ENCODE data around the gene ALDH1B1.
A peak's percentile ranks its signal among the peaks of the same experiment; 100 is the strongest.

Gene ALDH1B1

GRCh38 chr9:38392235-38393127, at the start of gene ALDH1B1:
TSS of gene ALDH1B1 (plus strand) at chr9:38392702. CDS start at chr9:38395749, 3,047 bp downstream.
- peak; percentile 81 for DNase-seq
- in situ Hi-C loops (cut with MboI; ENCODE audit: low pct_unique_long_range_greater_than_20kb, low sequenced_read_pairs): loop anchor here (25.0 kb wide), 3 partner anchors 305 to 880 kb away; no protein-coding TSS in a partner anchor

- DNase-seq: no peak
Observed at GRCh38 chr9:38343037-38343436, 49.5 kb upstream of the ALDH1B1 start.

GRCh38 chr9:38343552-38343951, 49.0 kb upstream of the ALDH1B1 start:
- in situ Hi-C loops (cut with MboI; ENCODE audit: low pct_unique_long_range_greater_than_20kb, low sequenced_read_pairs): loop anchor here (25.0 kb wide), 1 partner anchor 431 kb away; the partner anchor contains the start of gene SLC25A51
- DNase-seq: no peak

More at GRCh38 chr9:38343037-38343436, 49.5 kb upstream of the ALDH1B1 start:
- in situ Hi-C loops (cut with MboI; ENCODE audit: low pct_unique_long_range_greater_than_20kb, low sequenced_read_pairs): loop anchor here (25.0 kb wide), 1 partner anchor 431 kb away; the partner anchor contains the start of gene SLC25A51

- in situ Hi-C loops (cut with MboI; ENCODE audit: low pct_unique_long_range_greater_than_20kb, low sequenced_read_pairs): loop anchor here (25.0 kb wide), 1 partner anchor 432 kb away; the partner anchor contains the start of gene SLC25A51
- DNase-seq: no peak
Observed at GRCh38 chr9:38344566-38345324, 47.8 kb upstream of the ALDH1B1 start.

- no peak for DNase-seq
- in situ Hi-C loops (cut with MboI; ENCODE audit: low pct_unique_long_range_greater_than_20kb, low sequenced_read_pairs): loop anchor here (25.0 kb wide), 1 partner anchor 434 kb away; the partner anchor contains the start of gene SLC25A51
Observed at GRCh38 chr9:38345851-38346755, 46.4 kb upstream of the ALDH1B1 start.

GRCh38 chr9:38346811-38347210, 45.7 kb upstream of the ALDH1B1 start:
- no peak for DNase-seq
- in situ Hi-C loops (cut with MboI; ENCODE audit: low pct_unique_long_range_greater_than_20kb, low sequenced_read_pairs): loop anchor here (25.0 kb wide), 1 partner anchor 435 kb away; the partner anchor contains the start of gene SLC25A51

GRCh38 chr9:38347271-38347671, 45.2 kb upstream of the ALDH1B1 start:
- in situ Hi-C loops (cut with MboI; ENCODE audit: low pct_unique_long_range_greater_than_20kb, low sequenced_read_pairs): loop anchor here (25.0 kb wide), 1 partner anchor 435 kb away; the partner anchor contains the start of gene SLC25A51

GRCh38 chr9:38347946-38348345, 44.6 kb upstream of the ALDH1B1 start:
- no peak for DNase-seq
- in situ Hi-C loops (cut with MboI; ENCODE audit: low pct_unique_long_range_greater_than_20kb, low sequenced_read_pairs): loop anchor here (25.0 kb wide), 1 partner anchor 436 kb away; the partner anchor contains the start of gene SLC25A51

More at GRCh38 chr9:38347271-38347671, 45.2 kb upstream of the ALDH1B1 start:
- no peak for DNase-seq

- DNase-seq: no peak
- in situ Hi-C loops (cut with MboI; ENCODE audit: low pct_unique_long_range_greater_than_20kb, low sequenced_read_pairs): loop anchor here (10.0 kb wide), 1 partner anchor 54 kb away; no protein-coding TSS in a partner anchor
Observed at GRCh38 chr9:38350529-38350928, 42.0 kb upstream of the ALDH1B1 start.

- DNase-seq: no peak
- in situ Hi-C loops (cut with MboI; ENCODE audit: low pct_unique_long_range_greater_than_20kb, low sequenced_read_pairs): loop anchor here (10.0 kb wide), 1 partner anchor 52 kb away; no protein-coding TSS in a partner anchor
Observed at GRCh38 chr9:38352530-38353328, 39.8 kb upstream of the ALDH1B1 start.

GRCh38 chr9:38355115-38355514, 37.4 kb upstream of the ALDH1B1 start:
- in situ Hi-C loops (cut with MboI; ENCODE audit: low pct_unique_long_range_greater_than_20kb, low sequenced_read_pairs): loop anchor here (10.0 kb wide), 1 partner anchor 50 kb away; no protein-coding TSS in a partner anchor
- no peak for DNase-seq

- DNase-seq: no peak
- in situ Hi-C loops (cut with MboI; ENCODE audit: low pct_unique_long_range_greater_than_20kb, low sequenced_read_pairs): loop anchor here (10.0 kb wide), 1 partner anchor 49 kb away; no protein-coding TSS in a partner anchor
Observed at GRCh38 chr9:38355517-38356120, 36.9 kb upstream of the ALDH1B1 start.

GRCh38 chr9:38356851-38357250, 35.7 kb upstream of the ALDH1B1 start:
- DNase-seq: no peak
- in situ Hi-C loops (cut with MboI; ENCODE audit: low pct_unique_long_range_greater_than_20kb, low sequenced_read_pairs): loop anchor here (10.0 kb wide), 1 partner anchor 48 kb away; no protein-coding TSS in a partner anchor

GRCh38 chr9:38357350-38358114, 35.0 kb upstream of the ALDH1B1 start:
- in situ Hi-C loops (cut with MboI; ENCODE audit: low pct_unique_long_range_greater_than_20kb, low sequenced_read_pairs): loop anchor here (10.0 kb wide), 1 partner anchor 47 kb away; no protein-coding TSS in a partner anchor
- DNase-seq: no peak

- in situ Hi-C loops (cut with MboI; ENCODE audit: low pct_unique_long_range_greater_than_20kb, low sequenced_read_pairs): loop anchor here (10.0 kb wide), 1 partner anchor 46 kb away; no protein-coding TSS in a partner anchor
- no peak for DNase-seq
Observed at GRCh38 chr9:38358390-38359296, 33.9 kb upstream of the ALDH1B1 start.
